HEK293 (cell line): Measurements from ENCODE around the gene RGSL1.

Experiments
- CTCF ChIA-PET: fragments of 350-600 bp; formaldehyde crosslinking; extraction: SDS; loops from one replicate; lab custom pipeline; 2021; ENCODE audit warnings: antibody characterized with exemption; lab: Yijun Ruan, JAX
- POLR2A ChIA-PET: fragments of 300-600 bp; formaldehyde crosslinking; extraction: SDS; loops from one replicate; lab custom pipeline; 2020; ENCODE audit warnings: antibody characterized with exemption, inconsistent platforms; lab: Yijun Ruan, JAX
- H3K27ac ChIP-seq: fragments of 200-500 bp; sonication (Bioruptor generic); 2 replicates; pipeline ENCODE4 v1.5.1; 2014; ENCODE audit warnings: low read depth, low read length, control low read depth, inconsistent platforms; ENCODE audit errors: extremely low read depth
- H3K36me3 ChIP-seq, 2 experiments: fragments of 200-500 bp in 1 of 2; sonication (Bioruptor generic) in 1 of 2; 1 replicate in 1 of 2; 2 replicates in 1 of 2; pipeline ENCODE4 v1.5.1; 2014 to 2017; ENCODE audit warnings: inconsistent platforms in 2 of 2, low read length in 2 of 2; ENCODE audit not compliant: control insufficient read depth in 2 of 2, insufficient read depth in 1 of 2
- H3K4me1 ChIP-seq: fragments of 200-500 bp; sonication (Bioruptor generic); 2 replicates; pipeline ENCODE4 v1.5.1; 2014; ENCODE audit warnings: mild to moderate bottlenecking, low read length, inconsistent platforms; ENCODE audit not compliant: control insufficient read depth, insufficient read depth
- H3K4me3 ChIP-seq: 2 replicates; pipeline ENCODE4 v1.5.1; 2011; ENCODE audit warnings: low read depth, mild to moderate bottlenecking, control low read depth, low read length, moderate library complexity
- H3K9me3 ChIP-seq: fragments of 200-500 bp; sonication (Bioruptor generic); 2 replicates; pipeline ENCODE4 v1.5.1; 2014; ENCODE audit warnings: low read depth, low read length, inconsistent platforms; ENCODE audit not compliant: control insufficient read depth, insufficient read depth
- OVOL3 ChIP-seq: fragments of 450-650 bp; formaldehyde crosslinking; IDR thresholded peaks from 2 replicates; pipeline ENCODE4 v1.5.1; 2016; ENCODE audit warnings: missing biosample characterization, missing genetic modification characterization
- RBAK ChIP-seq: fragments of 450-650 bp; formaldehyde crosslinking; IDR thresholded peaks from 2 replicates; pipeline ENCODE4 v1.5.1; 2016; ENCODE audit warnings: missing biosample characterization, missing genetic modification characterization
- SETDB1 ChIP-seq: IDR thresholded peaks from one replicate; pipeline ENCODE4 v1.6.1; 2017; ENCODE audit warnings: mild to moderate bottlenecking, low read length, moderate library complexity, mixed read lengths; ENCODE audit not compliant: insufficient read length
- TCF7L2 ChIP-seq: IDR thresholded peaks from 2 replicates; pipeline ENCODE4 v1.6.1; 2011; ENCODE audit warnings: low read depth, mild to moderate bottlenecking, inconsistent platforms, low read length, moderate library complexity, borderline replicate concordance
- ZBTB8A ChIP-seq: fragments of 450-650 bp; formaldehyde crosslinking; IDR thresholded peaks from 2 replicates; pipeline ENCODE4 v1.5.1; 2016; ENCODE audit warnings: missing biosample characterization, missing genetic modification characterization
- ZFHX2 ChIP-seq: fragments of 450-650 bp; formaldehyde crosslinking; conservative IDR thresholded peaks from 2 replicates; pipeline ENCODE4 v1.5.1; 2016; ENCODE audit warnings: missing biosample characterization, missing genetic modification characterization
- ZIC2 ChIP-seq: fragments of 450-650 bp; formaldehyde crosslinking; IDR thresholded peaks from 2 replicates; pipeline ENCODE4 v1.5.1; 2016; ENCODE audit warnings: missing biosample characterization, missing genetic modification characterization
- ZNF16 ChIP-seq: fragments of 450-650 bp; formaldehyde crosslinking; IDR thresholded peaks from 2 replicates; pipeline ENCODE4 v1.5.1; 2016; ENCODE audit warnings: low read depth, missing biosample characterization, missing genetic modification characterization
- ZNF37A ChIP-seq: fragments of 450-650 bp; IDR thresholded peaks from 2 replicates; pipeline ENCODE4 v1.5.1; 2018; ENCODE audit warnings: missing biosample characterization, missing genetic modification characterization
- ZNF416 ChIP-seq: fragments of 450-650 bp; formaldehyde crosslinking; IDR thresholded peaks from 2 replicates; pipeline ENCODE4 v1.5.1; 2016; ENCODE audit warnings: missing biosample characterization, missing genetic modification characterization
- ZNF521 ChIP-seq: fragments of 450-650 bp; formaldehyde crosslinking; IDR thresholded peaks from 2 replicates; pipeline ENCODE4 v1.5.1; 2017; ENCODE audit warnings: missing biosample characterization, mild to moderate bottlenecking, missing genetic modification characterization
- ZNF621 ChIP-seq: fragments of 450-650 bp; formaldehyde crosslinking; IDR thresholded peaks from 2 replicates; pipeline ENCODE4 v1.5.1; 2017; ENCODE audit warnings: missing biosample characterization, missing genetic modification characterization
- ZNF707 ChIP-seq: fragments of 450-650 bp; formaldehyde crosslinking; IDR thresholded peaks from 2 replicates; pipeline ENCODE4 v1.5.1; 2016; ENCODE audit warnings: missing biosample characterization, missing genetic modification characterization
- ZNF76 ChIP-seq: fragments of 450-650 bp; formaldehyde crosslinking; IDR thresholded peaks from 2 replicates; pipeline ENCODE4; 2016; ENCODE audit warnings: low read depth, missing biosample characterization, missing genetic modification characterization, borderline replicate concordance
- ZNF776 ChIP-seq: fragments of 450-650 bp; formaldehyde crosslinking; IDR thresholded peaks from 2 replicates; pipeline ENCODE4 v1.5.0; 2017; ENCODE audit warnings: missing biosample characterization, missing genetic modification characterization, borderline replicate concordance
- TF ChIP-seq, protein P1 (sequence below): fragments of 450-650 bp; formaldehyde crosslinking; IDR thresholded peaks from 2 replicates; pipeline ENCODE4 v1.5.1; 2016; ENCODE audit warnings: missing biosample characterization, missing genetic modification characterization
- TF ChIP-seq, protein P2 (sequence below): fragments of 450-650 bp; formaldehyde crosslinking; IDR thresholded peaks from 2 replicates; pipeline ENCODE4 v1.5.1; 2016; ENCODE audit warnings: missing biosample characterization, missing genetic modification characterization

The RGSL1 gene

DNA sequence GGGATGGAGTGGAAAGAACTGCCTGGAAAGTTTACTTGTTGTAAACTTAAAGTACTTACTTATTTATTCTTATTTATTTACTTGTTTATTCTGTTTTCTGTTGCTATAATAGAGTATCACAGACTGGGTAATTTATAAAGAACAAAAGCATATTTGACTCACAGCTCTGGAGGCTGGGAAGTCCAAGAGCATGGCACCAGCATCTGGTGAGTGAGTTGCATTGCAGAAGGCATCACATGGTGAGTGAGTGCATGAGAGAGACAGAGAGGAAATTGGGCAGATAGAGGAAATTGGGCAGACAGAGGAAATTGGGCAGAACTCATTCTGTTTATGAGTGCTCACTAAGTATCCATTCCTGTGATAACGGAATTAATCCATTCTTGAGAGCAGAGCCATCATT, 11.6 kb upstream of the RGSL1 start:
- Histone ChIP-seq H3K36me3 (no peaks in the 10 kb centered on the region), H3K4me3 (no peak overlapping the region), H3K4me1 (no peaks in the 10 kb centered on the region), H3K27ac (no peak overlapping the region), H3K9me3 (no peaks in the 10 kb centered on the region)
- POLR2A ChIA-PET, result no interaction called here
- TF ChIP-seq, protein P1, sequence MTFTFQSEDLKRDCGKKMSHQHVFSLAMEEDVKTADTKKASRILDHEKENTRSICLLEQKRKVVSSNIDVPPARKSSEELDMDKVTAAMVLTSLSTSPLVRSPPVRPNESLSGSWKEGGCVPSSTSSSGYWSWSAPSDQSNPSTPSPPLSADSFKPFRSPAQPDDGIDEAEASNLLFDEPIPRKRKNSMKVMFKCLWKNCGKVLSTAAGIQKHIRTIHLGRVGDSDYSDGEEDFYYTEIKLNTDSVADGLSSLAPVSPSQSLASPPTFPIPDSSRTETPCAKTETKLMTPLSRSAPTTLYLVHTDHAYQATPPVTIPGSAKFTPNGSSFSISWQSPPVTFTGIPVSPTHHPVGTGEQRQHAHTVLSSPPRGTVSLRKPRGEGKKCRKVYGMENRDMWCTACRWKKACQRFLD (tag by site-specific recombination), result no peak
- TF ChIP-seq ZNF416 (tag by site-specific recombination) (no peak), ZBTB8A (tag by site-specific recombination) (no peak), ZNF521 (no peak), SETDB1 (peak; percentile 24), ZFHX2 (tag by site-specific recombination) (no peak)
- CTCF ChIA-PET, result no interaction called here

DNA sequence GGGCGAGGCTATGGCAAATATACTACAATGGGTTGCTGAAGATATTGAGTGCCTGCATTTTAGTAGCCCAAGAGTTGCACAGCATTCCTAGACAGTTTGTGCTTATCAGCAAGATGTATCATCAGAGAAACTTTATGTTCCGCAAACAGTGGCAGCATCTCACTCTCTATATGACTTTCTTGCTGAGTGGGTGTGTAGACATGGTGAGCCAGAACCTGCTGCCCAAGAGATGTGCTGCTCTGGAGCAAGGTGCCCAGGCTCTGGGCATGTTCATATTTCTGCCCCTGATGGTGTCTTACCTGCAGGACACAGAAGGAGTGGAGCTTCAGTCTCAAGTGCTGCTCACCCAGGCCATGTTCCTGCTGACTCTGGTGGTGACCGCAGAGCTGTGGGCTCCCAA, 8.2 kb upstream of the RGSL1 start:
- Histone ChIP-seq H3K9me3 (no peaks in the 10 kb centered on the region), H3K27ac (no peak overlapping the region)
- ChIA-PET CTCF (interaction anchor here (0.7 kb wide), 2 partner anchors 10 to 154 kb away, joined by 3 read pairs; no protein-coding TSS in a partner anchor), POLR2A (no interaction called here)
- TF ChIP-seq ZNF707 (tag by site-specific recombination) (no peak), OVOL3 (no peak), TCF7L2 (no peak), ZNF776 (tag by site-specific recombination) (no peak), ZIC2 (tag by site-specific recombination) (no peak)
- TF ChIP-seq, all 188 proteins: peak for 0
- no peaks in the 10 kb centered on the region for H3K4me1 ChIP-seq
- H3K36me3 ChIP-seq, result no peaks in the 10 kb centered on the region
- no peak overlapping the region for H3K4me3 ChIP-seq

DNA sequence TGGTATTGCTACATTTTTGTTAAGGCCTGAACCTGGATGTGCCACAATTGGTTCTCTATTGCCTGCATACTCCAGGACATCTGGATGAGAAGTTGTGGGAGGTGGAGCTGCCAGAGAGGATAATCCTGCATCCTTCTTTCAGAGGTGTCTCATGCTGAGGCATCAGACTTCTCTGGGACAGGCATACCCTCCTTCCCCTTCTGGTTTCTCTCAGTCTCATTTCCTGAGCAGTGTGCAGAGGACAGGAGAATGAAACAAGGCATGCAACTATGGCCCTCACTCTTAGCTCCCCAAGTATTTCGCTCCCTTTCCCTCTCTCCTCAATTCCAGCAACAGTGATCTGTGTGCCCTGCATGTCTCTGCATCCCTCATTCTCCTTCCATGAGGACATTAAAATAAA, 7.6 kb upstream of the RGSL1 start:
- TF ChIP-seq ZNF76, result no peak
- POLR2A ChIA-PET, result no interaction called here

DNA sequence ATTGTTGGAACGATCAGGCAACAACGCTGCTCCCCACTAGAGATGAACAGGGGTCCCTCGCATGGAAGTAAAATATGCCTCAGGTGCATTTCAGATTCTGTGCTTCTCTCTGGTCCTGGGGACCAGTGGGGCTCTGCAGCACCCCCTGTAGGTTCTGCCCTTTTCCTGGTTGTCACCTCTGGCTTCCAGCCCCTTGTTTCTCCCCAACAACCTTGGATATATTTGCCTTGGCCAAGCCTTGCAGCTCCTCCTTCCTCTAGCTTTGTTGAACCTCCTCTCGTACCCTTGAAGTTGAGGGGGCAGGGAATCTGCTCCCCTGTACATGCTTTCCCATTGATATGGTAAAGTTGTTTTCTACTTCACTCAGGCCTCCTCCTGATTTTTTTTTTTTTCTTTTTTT, 5.4 kb upstream of the RGSL1 start:
- POLR2A ChIA-PET, result no interaction called here
- CTCF ChIA-PET, result interaction anchor here (0.6 to 2.2 kb wide), 9 partner anchors 9 to 357 kb away, joined by 3 to 16 read pairs (median 3); no protein-coding TSS in a partner anchor
- H3K27ac ChIP-seq, result no peak overlapping the region
- H3K36me3 ChIP-seq, result no peaks in the 10 kb centered on the region
- H3K9me3 ChIP-seq, result no peaks in the 10 kb centered on the region
- TF ChIP-seq ZNF621 (no peak), RBAK (tag by site-specific recombination) (no peak), ZNF37A (tag by site-specific recombination) (no peak), ZNF16 (tag by site-specific recombination) (no peak), ZIC2 (tag by site-specific recombination) (no peak)
- TF ChIP-seq, protein P2, sequence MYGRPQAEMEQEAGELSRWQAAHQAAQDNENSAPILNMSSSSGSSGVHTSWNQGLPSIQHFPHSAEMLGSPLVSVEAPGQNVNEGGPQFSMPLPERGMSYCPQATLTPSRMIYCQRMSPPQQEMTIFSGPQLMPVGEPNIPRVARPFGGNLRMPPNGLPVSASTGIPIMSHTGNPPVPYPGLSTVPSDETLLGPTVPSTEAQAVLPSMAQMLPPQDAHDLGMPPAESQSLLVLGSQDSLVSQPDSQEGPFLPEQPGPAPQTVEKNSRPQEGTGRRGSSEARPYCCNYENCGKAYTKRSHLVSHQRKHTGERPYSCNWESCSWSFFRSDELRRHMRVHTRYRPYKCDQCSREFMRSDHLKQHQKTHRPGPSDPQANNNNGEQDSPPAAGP (tag by site-specific recombination), result no peak
- no peaks in the 10 kb centered on the region for H3K4me1 ChIP-seq
- no peak overlapping the region for H3K4me3 ChIP-seq

More for the DNA sequence above, 7.6 kb upstream of the RGSL1 start:
- CTCF ChIA-PET, result interaction anchor here (0.7 kb wide), 2 partner anchors 10 to 154 kb away, joined by 3 read pairs; no protein-coding TSS in a partner anchor
- Histone ChIP-seq H3K36me3 (no peaks in the 10 kb centered on the region), H3K4me3 (no peak overlapping the region), H3K27ac (no peak overlapping the region), H3K4me1 (no peaks in the 10 kb centered on the region), H3K9me3 (no peaks in the 10 kb centered on the region)
